HG03045 (cell line): ENCODE measurements around the gene UBLCP1.
"Not testable (repeated sequence)": the region's sequence is repeated elsewhere in the genome, so short reads cannot be mapped to it uniquely, and the experiment has no call there.

Experiments used
- ATAC-seq: cut with Tn5 transposase; IDR thresholded peaks from one replicate; pipeline ENCODE4 v1.9.1; 2021; ENCODE audit warnings: mild to moderate bottlenecking, moderate library complexity; ENCODE audit not compliant: unreplicated experiment

UBLCP1 gene

GRCh38 chr5:159262859-159263568 lies at the start of gene UBLCP1:
TSS of gene UBLCP1 (plus strand) at chr5:159263290. CDS start at chr5:159268916, 5,626 bp downstream.
- peak; percentile 94 for ATAC-seq

GRCh38 chr5:159214486-159215271 lies 48.4 kb upstream of the UBLCP1 start:
- ATAC-seq: no peak

GRCh38 chr5:159215886-159216285 lies 47.2 kb upstream of the UBLCP1 start:
- no peak for ATAC-seq

- no peak for ATAC-seq
Observed at GRCh38 chr5:159216454-159216853, 46.6 kb upstream of the UBLCP1 start.

DNA sequence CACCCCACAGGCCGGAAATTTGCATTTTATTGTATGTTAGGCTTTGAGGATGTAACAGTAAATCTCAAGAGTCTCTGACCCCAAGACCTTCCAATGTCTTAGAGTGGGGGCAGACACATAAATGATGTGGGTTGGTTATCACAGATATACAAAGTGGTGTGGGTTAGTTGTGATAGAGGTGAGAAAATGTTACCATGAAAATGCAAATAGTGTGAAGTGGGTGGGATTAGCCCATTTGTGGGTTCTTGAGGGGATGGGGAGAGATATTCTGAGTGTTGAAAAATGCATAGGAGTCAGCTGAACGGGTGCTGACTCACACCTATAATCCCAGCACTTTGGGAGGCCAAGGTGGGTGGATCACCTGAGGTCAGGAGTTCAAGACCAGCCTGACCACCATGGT lies 45.9 kb upstream of the UBLCP1 start:
- ATAC-seq: no peak

GRCh38 chr5:159218595-159219023 lies 44.5 kb upstream of the UBLCP1 start:
- ATAC-seq: no peak

- ATAC-seq: no peak
Observed at GRCh38 chr5:159220206-159220605, 42.9 kb upstream of the UBLCP1 start.

- ATAC-seq: no peak
Observed at GRCh38 chr5:159223469-159223868, 39.6 kb upstream of the UBLCP1 start.

DNA sequence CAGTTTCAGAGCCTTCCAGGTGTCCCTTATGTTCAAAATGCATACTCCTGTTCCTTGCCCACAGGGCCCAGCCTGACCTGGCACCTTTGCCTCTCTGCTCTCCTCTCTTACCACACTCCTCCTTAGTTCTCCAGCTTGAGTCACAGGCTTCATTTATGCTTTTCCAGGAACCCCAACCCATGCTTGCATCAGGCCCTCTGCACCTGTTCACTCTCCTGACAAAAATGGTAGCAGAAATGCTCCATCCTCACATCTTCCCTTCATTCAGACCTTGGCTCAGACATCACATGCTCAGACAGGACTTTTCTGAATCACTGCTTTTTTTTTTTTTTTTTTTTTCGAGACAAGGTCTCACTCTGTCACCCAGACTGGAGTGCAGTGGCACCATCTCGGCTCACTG lies 38.6 kb upstream of the UBLCP1 start:
- no peak for ATAC-seq

GRCh38 chr5:159226451-159226850 lies 36.6 kb upstream of the UBLCP1 start:
- no peak for ATAC-seq

GRCh38 chr5:159227452-159227851 lies 35.6 kb upstream of the UBLCP1 start:
- ATAC-seq: no peak

DNA sequence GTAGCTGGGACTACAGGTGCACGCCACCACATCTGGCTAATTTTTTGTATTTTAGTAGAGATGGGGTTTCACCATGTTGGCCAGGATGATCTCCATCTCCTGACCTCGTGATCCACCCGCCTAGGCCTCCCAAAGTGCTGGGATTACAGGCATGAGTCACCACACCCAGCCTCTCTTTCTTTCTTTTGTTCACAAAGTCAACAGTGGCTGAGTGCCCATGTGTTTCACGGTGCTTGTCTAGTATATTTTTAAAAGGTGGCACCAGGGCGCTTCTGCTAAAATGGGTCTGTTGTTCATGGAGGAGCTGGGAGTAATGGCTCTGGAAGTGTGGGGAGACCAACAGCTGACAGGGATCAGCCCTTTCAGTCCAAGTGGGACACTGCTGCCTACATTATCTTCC lies 35.0 kb upstream of the UBLCP1 start:
- not testable (repeated sequence) for ATAC-seq

- ATAC-seq: no peak
Observed at GRCh38 chr5:159230657-159231056, 32.4 kb upstream of the UBLCP1 start.

GRCh38 chr5:159231167-159231566 lies 31.9 kb upstream of the UBLCP1 start:
- ATAC-seq: no peak

- ATAC-seq: not testable (repeated sequence)
Observed at GRCh38 chr5:159235871-159236520, 27.1 kb upstream of the UBLCP1 start.

DNA sequence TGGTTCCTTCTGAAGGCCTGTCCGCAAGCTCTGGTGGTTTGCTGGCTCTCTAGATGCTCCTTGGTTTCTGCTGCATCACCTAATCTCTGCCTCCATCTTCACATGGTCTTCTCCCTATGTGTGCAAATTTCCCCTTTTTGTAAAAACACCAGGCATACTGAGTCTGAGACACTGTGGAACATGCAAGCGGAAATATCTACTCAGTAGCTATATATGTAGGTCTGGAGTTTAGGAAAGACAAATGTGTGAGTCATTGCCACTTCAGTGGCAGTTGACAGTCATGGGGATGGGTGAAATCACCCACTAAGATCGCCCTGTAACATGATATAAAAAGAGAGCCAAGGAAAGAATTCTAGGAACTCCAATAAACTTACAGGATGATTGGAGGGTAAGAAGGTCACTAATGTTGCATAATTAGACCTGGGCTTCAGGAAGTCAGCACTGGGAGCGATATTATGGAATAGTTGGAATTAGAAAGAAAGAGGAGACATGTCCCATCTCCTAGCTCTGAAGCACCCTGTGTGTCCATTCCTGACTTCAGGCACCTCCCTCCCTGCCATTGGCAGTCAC lies 22.7 kb upstream of the UBLCP1 start:
- no peak for ATAC-seq

- no peak for ATAC-seq
Observed at GRCh38 chr5:159241946-159242552, 21.0 kb upstream of the UBLCP1 start.

DNA sequence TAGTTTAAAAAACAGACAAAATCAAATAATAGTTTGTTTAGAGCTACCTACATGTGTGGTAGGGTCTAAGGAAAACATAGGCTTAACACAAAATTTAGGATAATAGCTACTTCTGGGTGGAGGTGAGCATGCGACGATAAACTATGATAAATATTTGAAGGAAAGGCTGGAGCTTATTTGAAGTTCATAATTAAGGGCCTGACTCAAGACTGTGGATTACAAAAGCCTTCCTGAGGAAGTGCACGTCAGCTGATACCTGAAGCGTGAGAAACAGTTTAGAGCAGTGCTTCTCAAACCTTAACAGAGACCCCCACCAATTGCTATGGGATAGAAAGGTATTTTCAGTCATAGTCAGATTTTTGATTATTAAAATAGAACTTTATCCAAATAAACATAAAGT lies 20.4 kb upstream of the UBLCP1 start:
- no peak for ATAC-seq

GRCh38 chr5:159243385-159243784 lies 19.7 kb upstream of the UBLCP1 start:
- no peak for ATAC-seq

GRCh38 chr5:159244163-159244562 lies 18.9 kb upstream of the UBLCP1 start:
- no peak for ATAC-seq

GRCh38 chr5:159244890-159245289 lies 18.2 kb upstream of the UBLCP1 start:
- ATAC-seq: no peak
